ENCODE data around the gene ESRRG.
"Not testable (repeated sequence)": the region's sequence is repeated elsewhere in the genome, so short reads cannot be mapped to it uniquely, and the experiment has no call there.

Gene ESRRG

DNA sequence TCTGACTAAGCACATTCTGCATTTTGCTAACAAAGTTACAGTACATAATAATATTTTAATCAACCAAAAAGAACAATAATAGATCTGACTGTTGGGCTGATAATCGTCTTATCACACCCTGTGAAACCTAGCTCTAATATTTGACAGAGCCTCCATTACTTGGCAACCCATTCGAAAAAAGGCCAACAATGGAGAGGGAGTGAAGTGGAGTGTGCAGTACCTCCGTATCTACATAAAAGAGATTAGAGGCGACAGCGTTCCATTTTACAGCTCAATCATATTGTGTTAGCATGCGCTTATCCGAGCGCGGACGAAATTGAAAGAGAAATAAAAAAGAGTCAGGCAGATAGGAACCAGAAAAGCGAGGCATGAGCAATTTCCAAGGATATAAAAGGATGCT lies 162.7 kb downstream of the ESRRG start:
- no peak for DNase-seq

DNA sequence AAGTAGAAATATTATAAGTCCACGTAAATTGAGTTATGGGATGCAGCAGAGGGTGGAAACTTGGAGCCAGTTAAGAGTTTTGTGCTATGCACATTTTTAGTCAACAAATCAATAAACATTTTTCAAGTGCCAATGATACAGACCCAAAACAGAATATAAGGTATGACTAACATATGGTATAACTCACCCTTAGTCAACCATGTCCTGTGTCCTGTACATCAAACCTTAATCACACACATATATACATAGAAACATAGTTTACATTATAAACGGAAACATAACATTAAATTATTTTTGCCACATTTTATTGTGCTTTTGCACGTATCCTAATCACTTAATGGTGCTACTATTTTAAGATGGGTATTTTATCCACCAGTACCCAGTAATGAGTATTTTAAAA lies 163.9 kb downstream of the ESRRG start:
- no peak for DNase-seq

DNA sequence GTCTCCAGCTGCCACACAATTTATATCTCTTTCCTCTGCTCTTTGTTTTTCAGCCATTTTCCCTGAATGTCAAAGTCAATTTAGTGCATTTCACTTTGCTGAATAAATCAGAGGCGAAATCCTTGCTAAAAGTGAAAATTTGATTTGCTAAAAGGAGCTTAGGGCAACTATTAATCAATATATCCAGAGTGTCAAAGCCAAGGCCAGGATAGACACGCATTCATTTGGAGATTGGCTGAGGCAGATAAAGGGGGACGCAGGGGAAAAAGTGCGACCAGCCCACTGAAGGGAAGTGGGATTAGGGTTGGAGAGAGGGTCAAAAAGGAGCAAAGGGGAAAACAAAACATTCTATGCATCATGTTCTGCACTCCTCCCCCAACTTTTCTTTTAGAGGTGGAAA lies 167.6 kb downstream of the ESRRG start:
- DNase-seq = no peak

DNA sequence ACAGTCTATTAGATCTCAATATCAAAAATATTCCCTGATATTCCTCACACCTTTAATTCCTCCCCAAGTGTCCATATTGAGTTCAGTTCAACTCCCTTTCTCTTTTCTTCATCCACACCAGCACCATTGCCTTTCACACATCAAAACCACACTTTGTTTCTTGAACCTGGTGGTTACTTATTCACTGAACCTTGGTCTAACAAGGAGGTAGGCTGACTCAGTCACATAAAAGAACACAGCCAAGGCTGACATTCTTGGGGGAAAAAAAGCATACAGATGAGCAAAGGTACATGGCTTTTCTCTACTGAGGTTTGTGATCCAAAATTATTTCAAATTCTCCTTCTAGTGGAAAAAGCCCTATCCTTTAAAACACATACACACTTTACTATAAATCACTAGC lies 168.3 kb downstream of the ESRRG start:
- no peak for DNase-seq

DNA sequence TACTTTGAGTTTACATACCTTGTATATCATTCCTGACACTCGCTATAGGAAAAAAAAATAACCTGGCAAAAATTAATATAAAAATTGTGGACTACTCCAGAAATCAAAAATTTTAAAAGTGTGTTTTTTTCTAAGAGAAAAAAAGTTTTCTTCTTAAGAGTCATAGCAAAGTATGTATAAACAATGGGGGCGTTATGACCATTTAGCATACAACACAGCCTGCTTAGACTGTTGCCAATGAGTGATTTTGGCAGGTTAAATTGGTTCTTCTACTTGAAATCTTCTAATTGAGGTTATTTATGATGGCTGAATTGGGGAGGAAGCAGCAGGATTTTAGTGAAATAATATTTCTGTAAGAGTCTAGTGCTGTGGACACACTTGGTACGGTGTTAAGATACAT lies 169.5 kb downstream of the ESRRG start:
- no peak for DNase-seq

DNA sequence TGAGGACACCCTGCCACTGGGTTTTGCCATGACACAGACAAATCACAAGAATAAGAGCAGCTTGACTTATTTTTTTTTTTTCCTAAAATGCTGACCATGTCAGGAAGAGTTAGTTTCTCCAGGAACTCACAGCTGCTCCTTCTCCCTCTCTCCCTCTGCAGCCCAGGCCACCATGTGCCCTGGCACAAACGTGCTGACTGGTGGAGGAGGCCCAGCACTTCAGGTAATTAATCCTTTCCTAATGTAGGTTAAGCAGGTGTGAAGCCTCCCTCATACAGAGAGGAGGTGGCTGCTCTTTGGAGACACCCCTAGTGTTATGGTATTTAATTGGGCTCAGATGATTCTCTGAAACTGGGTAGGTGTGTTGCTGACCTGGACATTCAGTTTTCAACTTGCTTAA lies 170.2 kb downstream of the ESRRG start:
- no peak for DNase-seq

DNA sequence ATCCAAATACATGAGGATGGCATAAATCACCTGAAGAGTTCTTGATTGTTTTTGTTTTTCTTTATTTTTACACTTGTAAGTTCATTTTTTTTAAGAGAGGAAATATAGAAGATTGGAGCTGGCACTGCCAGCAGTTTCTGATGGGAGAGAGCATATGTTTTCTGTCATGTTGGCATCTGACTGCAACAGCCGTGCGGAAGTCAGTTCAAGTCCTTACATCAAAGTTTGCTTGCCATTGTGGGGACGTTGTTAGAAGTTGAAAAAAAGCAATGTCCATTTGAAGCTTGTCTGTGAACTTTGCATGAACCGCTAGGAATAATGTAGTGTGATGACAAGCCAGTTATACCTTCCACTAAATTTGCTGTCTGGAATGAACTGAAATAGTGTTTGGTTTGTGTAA lies 173.4 kb downstream of the ESRRG start:
- no peak for DNase-seq

DNA sequence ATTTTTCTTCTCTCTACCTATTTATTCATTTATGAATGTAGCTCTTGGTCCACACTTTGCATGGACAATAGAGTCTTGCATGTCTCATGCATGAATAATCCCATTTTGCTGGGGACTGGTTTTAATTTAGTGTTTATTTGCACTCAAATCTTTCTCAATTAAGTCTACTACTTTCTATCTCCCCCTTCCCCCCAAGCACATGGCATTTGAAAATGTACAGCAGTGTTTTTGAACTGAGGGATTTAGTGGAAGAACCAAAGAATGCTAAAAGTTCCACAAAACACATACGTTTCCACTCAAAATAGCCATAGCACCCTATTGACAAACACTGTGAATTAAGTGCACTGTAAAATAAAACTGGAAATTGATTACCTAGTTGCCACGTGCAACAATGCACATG lies 180.5 kb downstream of the ESRRG start:
- no peak for DNase-seq

DNA sequence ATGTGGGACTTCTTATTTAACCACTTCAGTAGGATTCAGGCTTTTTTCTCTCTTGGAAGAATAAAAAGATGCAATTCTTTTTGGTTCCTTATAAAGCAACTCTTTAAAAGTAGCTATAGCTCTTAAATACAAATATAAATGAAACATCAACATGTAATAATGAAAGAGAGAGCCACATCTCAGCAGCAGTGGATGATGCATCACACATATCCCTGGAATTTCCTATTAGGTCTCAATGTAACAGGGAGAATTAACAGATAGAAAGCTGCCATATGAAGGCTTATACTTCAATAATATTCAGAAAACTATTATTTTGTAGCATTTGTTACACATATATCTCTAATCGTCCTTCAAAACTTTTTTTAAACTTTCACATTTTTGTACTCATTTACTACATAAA lies 181.0 kb downstream of the ESRRG start:
- no peak for DNase-seq

DNA sequence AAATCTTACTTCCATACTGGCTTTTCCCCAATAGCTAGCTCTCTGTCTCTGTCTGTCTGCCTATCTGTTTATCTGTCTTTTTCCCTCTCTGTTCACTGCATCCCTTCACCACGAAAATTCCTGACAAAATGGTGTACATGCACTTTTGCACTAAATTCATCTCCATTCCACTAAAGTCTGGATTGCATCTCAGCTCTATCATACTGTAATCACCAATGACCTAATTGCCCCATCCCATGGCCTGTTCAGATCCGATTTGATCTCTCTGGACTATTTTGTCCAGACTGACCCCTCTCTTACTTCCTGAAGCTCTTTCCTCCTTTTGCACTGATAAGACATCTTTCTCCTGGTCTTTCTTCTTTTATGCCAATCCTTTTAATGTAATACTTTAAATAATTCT lies 187.5 kb downstream of the ESRRG start:
- DNase-seq = no peak

DNA sequence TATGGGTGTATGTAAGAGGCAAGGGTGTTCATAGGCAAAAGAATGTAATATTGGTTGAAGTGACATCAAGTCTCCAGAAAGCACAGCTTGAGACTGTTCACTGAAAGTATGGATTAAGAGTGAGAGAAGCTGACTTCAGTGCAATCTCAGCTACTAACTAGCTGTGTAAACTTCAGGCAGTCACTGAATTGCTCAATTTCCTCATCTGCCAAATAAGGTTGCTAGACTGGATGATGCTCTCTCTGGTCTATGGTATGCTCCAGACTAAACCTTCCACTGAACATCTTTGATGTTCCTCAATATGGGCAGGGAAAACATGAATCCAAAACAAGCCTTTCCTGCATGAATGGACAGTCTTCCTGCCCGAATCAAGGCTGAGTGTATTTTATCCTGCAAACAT lies 188.2 kb downstream of the ESRRG start:
- no peak for DNase-seq

DNA sequence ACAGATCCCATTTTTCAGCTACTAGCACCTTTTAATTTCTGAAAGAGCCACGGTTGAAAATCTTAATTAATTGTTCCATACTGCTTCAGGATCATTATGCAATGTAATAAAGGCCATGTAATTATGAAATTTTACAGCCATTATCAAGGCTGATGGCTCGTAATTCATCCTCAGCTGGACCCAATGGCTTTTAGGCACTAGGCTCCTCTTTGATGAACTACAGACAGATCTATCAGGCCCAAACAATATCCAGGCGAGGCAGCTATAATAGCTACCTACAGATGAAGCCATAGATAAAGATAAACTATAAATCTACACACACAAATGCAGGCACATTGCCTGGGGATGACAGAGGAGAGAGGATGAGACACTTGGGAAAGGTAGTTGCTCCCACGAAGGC lies 189.5 kb downstream of the ESRRG start:
- no peak for DNase-seq

DNA sequence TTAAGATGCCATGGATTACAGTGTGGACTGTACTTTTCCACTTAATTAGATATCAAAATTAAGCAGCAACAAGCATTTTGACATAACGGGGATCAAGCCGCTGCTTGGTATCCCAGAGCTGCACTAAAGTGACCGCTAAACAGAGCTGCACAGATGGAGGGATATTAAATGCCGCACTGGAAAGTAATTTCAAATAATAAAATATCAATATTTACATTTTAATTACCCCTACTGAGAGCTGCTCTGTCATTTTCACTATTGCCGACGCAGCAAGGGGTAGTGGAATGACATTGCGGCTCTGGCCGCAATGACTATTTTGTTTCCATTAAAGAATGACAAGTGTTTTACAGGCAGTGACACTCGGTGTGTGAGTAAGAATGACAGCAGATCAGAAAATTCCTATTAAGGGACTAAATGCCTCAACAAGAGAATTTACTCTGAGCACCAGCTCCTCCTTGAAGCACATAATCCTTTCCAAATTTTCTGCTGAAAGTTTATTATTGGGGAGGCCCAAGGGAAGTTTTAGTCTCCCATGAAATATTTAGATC lies 190.9 kb downstream of the ESRRG start:
- no peak for DNase-seq

DNA sequence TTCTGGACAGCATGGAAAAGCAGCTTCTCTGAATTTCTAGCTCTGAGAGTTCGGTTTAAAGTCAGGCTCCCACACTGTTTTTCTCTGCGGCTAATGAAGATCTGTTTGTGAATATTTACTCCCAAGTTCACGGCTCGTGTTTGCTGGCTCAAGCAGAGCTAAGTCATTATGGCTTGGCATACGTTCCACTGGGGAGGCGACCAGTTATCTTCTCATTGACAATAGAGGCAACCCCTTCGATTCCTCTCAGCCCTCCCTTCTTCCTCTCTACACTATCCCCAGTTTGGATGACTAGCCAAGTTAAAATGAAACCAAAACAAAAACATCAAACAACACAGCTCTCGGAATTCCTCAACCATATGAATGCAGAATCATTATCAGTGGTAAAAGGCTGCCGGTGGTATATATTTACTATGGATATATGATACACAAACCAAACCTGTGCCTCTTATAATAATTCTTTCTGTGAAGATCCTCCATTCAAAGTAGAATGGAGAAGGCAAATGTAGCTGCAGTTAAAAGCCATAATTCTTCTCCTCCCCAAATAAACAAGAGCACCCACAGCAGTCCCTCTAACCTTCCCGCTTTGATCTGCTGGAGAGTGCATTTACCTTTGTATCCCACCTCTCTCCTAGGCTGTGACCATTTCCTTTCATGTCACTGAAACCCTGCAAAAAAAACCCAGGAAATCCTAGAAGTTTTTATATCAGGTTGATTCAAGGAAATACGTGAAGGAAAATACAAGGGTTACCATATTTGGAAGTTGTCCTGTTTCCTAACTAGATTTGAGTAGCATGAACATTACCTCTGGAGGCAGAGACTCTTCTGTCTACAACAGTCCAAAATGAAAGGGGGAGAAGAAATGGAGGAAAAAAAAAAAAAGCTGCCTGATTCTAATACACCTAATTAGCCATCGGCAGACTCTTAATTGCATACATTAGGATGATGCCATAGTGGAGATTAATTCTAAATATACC lies 191.7 kb downstream of the ESRRG start:
- no peak for DNase-seq

DNA sequence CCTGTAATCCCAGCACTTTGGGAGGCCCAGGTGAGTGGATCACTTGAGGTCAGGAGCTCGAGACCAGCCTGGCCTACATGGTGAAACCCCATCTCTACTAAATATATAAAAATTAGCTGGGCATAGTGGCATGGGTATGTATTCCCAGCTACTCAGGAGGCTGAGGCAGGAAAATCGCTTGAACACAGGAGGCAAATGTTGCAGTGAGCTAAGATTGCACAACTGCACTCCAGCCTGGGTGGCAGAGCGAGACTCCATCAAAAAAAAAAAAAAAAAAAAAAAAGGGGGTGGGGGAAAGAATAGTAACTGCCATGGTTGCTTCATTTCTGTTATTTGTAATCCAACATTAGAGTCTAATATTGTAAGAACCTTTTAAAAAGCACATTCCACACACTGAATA lies 193.4 kb downstream of the ESRRG start:
- DNase-seq = not testable (repeated sequence)

DNA sequence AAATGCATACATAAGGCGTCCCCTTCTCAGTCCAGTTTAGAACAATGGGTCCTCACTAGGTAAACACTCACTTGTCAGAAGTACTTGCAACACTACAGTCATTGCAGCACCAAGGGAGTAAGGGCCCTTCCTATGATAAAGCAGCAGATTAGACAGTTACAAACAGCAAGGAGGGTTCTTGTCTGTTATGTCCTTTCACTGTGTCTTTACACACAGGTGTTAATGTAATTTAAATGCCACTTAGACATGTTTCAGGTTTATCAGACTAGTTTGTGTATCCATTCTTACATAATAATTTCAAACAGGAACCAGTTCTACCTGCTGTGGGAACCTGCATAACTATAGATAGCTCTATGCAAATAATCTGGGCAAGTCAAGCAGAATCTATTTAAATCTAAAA lies 194.4 kb downstream of the ESRRG start:
- no peak for DNase-seq

DNA sequence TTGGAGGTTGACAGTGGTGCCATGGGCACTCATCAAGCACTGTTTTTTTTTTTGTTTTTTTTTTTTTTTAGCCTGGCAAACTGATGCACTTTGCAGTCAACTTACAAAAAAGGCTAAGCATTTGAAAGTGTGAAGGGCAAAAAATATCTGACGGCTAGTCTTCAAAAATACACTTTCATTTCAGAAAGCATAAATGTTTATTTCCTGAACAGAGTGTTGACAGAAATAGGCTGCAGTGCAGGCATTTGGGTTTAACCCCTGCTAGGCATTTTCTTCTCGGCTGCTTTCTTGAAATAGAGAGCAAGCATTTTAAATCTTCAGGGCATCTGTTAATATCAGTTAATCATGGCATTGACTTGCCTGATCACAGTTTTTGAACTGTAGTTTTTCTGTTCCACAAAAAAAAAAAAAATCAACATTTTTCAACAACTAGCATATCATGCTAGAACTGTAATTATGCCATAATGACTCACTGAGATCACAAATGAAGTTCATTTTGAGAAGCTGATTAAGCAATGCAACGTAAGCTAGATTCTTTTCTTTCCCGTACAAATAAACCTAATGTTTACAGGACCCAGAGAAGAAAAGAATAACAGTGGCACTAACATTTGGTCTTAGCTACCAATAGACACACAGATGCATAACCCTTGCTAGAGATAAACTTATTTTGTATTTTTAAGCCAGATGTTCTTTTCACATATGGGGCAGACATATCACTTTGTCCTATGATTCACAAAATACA lies 199.6 kb downstream of the ESRRG start:
- no peak for DNase-seq

DNA sequence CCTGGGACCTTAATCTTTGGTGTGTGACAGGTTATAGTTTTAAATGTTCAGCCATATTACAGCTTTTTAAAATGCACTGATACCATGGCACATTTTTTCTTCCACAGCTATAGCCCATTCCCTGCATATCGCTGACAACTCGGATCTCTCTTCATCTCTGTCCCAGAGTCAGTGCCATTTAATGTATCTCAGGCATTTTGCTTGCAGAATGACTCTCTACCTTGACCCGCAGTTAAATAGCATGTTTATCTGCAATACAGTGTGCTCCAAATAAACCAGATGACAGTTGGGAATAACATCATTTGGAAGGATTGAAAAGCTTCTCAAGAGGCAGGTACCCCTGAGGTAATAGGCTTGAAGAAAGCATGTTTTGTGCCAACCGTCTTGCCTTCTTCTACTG lies 200.2 kb downstream of the ESRRG start:
- DNase-seq = no peak

DNA sequence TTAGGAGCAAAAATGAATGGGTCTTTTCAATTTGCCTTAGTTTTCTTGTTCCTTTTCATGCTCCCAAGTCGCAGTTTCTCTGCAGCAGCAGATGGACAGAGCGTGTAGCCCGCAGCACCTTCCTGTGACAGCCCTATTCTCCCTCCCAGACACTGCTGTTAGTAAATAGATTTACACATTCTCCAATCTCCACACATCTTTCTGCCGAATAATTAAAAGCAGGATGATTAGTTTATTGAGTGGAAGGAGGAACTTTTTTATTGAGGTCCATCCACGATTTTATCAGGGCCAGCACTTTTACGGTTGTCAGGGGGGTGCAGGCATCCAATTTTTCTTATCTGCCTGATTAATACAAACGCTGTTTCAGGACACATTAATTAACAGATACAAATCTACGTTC lies 201.8 kb downstream of the ESRRG start:
- DNase-seq = no peak

DNA sequence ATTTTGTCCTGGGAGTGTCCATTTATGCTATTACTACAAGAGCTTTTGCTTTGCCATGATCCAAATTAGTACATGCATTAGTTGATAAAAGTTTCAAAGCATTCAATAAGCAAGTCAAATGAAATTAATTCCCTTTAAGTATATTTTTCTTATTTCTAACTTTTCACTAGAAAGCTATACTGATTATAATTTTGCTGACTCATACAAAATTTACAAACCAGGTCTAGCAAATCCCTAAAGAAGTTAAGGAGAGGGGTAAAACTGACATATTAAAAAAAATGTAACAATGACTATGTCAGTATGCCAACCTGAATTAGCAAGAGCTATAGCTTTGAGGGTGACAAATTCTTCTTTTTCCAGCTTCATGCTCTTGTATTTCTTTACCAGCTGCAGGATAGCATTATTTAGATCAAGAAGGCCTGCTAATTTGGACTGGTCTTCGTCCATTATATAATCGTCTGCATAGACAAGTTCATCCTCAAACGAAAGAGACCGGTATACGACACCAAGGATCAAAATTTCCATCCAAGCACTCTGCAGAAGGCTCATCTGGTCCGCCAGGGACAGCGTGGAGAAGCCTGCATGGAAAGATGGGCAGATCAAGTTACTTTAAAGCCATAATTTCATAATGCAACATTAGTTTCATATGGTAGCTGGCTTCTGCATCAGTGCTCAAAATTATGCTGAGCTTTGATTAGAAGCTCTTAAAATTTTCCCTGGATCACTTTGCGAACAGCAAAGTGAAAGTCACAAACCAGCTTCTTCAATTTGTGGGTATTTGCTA lies 204.2 kb downstream of the ESRRG start:
- no peak for DNase-seq

DNA sequence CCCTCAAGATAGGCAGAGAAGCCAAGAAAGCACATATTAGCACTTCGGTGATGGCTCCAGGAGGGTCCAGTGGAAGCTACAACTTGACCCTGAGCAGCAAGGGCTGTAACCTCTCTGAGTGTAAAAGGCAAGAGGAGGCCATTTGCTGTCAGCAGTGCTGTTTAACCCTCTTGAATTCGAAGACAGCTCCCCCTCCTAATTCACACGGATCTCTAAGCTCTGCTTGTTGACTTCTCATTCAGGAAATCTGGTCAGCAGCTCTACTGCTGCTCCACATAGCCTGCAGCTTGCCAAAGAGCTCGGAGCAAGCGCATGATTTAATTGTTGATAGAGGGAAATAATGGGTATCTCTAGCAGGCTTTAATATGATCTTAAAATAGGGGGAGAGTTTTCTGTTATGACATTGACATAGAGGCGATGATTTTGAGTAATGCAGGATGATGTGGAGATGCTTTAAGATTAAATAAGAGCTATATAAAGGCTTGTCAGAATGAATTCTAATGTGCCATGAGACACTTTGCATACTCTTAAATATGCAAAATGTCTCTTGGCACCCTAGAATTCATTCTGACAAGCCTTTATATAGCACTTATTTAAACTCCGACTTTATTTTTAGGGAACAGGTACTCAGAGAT lies 220.6 kb downstream of the ESRRG start:
- DNase-seq = no peak

DNA sequence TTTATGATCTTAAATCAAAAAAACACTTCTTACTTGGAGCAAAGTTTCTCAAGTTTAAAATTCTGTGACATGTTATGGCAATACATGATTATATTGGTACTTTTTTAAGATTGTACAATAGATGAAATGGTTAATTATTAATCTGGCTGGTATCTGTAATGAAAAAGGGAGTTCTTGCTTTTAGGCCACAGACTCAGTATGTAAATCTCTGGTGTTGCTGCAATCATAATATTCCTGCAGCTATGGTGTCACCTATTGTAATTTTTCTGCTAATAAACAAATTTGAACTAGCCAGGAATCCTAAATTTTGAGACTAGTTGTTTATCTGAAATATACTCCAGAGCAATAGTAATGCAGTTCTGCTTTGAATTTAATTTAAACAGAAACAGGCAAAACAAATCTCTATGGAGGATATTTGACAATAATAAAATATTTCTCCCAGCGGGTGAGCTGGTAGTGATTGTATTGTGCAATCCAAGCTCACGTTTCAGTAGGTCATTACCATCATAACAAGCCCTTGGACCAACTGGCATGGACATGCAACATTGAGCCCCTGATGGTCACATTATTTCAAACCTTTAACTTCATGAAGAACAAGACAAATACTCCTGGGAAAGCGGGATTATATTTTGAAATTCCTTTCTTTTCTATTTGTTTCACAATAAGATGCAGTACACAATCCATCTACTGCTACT lies 222.8 kb downstream of the ESRRG start:
- no peak for DNase-seq
